Fibroblast of skin of scalp (primary cell): Measurements from ENCODE around the gene SKP1.
A peak's percentile ranks its signal among the peaks of the same experiment; 100 is the strongest.
"Not testable (repeated sequence)": the region's sequence is repeated elsewhere in the genome, so short reads cannot be mapped to it uniquely, and the experiment has no call there.

Source experiments
- DNase-seq: peaks from one replicate; pipeline ENCODE4 v3.0.0-alpha.2; 2013

Gene SKP1

GRCh38 chr5:134177369-134178095 is 782 bp upstream of the SKP1 start:
- peak; percentile 22 for DNase-seq

GRCh38 chr5:134175921-134176510 is 734 bp downstream of the SKP1 start:
- peak; percentile 7 for DNase-seq

GRCh38 chr5:134174841-134175839 is 1.6 kb downstream of the SKP1 start:
- DNase-seq: peak; percentile 32

DNA sequence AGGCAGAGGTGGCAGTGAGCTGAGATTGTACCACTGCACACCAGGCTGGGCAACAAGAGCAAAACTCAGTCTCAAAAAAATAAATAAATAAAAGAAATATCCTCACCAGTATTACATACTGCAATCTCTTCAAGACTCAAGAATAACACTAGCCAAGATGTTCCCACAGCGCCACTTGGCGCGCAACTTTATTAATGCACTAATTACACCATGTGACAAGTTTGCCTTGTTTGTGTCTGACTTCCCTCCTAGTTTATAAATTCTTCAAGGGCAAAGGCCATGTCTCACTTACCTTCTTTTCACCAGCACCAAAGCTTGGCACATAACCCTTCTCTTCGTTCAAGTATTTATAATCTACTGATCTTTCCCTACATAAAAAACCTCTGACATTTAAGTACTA is 4.8 kb downstream of the SKP1 start:
- no peak for DNase-seq

DNA sequence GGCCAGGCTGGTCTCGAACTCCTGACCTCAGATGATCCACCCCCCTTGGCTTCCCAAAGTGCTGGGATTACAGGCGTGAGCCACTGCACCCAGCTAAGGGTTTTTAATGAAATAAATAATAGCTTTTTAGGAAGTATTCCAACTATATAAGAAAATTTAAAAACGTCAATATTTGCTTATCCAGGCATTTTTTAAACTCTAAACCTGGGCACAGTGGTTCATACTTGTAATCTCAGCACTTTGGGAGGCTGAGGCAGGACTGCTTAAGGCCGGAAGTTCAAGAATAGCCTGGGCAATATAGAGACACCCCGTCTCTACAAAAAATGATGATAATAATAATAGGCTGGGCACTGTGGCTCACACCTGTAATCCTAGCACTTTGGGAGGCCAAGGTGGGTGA is 14.2 kb downstream of the SKP1 start:
- no peak for DNase-seq

GRCh38 chr5:134161513-134162395 is 15.0 kb downstream of the SKP1 start:
- DNase-seq: no peak

DNA sequence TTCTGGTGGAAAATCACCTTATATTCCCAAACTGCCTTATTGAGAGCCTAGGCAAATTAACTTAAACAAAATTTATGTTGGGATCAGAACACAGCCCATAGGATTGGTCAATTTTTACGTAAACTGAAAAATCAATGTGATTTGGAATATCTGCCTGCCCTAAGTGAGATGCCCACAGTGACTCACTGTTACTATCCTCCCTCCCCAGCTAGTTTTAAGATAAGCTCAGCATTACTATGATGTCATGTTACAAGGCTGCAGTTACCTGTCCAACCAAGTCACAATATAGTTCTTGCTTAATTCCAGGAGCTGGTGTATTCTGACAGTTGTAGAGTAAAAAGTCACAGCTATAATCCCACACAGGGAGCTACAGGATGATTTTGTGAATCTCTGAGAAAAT is 23.1 kb downstream of the SKP1 start:
- DNase-seq: no peak

DNA sequence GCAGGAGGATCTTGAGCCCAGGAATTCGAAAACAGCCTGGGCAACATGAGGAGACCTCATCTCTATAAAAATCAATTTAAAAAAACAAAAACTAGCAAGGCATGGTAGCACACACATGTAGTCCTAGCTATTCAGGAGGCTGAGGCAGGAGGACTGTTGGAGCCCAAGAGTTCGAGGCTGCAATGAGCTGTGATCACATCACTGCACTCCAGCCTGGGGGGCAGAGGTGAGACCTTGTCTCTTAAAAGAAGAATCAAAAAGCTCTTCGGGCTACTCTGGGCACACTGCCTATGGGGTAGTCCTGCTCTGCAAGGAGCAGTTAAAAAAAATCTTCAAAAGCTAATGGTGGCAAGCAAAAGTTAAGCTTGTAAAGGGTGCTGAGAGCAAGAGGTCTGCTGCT is 23.5 kb downstream of the SKP1 start:
- DNase-seq: no peak

DNA sequence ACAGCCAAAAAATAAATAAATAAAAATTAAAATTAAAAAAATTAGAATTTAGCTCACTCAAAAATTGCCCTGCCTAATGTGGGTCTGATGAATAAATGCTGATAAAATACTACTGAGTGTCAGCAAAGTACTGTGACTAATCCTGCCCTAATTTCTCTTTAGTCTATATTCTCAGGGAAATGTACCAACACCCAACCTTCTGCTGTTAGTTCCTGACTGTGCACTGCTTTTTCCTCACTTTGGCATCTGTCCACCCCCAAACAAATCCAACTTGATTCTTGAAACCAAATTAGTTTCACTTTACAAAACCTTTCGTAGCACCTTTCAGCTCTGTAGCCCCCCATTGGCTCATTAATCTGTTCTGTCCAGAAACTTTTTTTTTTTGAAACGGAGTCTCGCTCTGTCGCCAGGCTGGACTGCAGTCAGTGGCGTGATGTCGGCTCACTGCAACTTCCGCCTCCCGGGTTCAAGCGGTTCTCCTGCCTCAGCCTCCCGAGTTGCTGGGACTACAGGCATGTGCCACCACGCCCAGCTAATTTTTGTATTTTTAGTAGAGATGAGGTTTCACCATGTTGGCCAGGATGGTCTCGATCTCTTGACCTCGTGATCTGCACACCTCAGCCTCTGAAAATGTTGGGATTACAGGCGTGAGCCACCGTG is 24.4 kb downstream of the SKP1 start:
- DNase-seq: not testable (repeated sequence)

- no peak for DNase-seq
Observed at GRCh38 chr5:134151723-134152122, 25.0 kb downstream of the SKP1 start.

GRCh38 chr5:134149571-134150303 is 27.0 kb downstream of the SKP1 start:
- no peak for DNase-seq

GRCh38 chr5:134148986-134149539 is 27.7 kb downstream of the SKP1 start:
- no peak for DNase-seq

DNA sequence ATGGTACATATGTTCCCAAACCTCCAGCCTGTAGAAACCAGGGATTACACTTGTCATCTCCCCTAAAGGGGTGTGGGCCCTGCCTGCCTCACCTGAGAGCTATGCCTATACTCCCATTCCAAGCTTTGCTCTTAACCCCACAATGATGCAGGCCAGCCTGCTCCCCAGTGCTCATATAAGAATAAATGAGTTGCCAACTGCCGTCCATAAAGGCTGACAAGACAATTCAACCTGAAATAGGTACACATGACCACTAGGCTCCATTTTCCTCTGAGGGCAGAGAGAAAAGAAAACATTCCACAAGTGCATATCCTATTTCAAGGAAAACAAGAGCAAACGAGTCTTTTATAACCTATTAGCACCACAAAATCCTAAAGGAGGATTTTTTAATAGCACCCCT is 28.4 kb downstream of the SKP1 start:
- no peak for DNase-seq

- DNase-seq: no peak
Observed at GRCh38 chr5:134146651-134147518, 29.9 kb downstream of the SKP1 start.

DNA sequence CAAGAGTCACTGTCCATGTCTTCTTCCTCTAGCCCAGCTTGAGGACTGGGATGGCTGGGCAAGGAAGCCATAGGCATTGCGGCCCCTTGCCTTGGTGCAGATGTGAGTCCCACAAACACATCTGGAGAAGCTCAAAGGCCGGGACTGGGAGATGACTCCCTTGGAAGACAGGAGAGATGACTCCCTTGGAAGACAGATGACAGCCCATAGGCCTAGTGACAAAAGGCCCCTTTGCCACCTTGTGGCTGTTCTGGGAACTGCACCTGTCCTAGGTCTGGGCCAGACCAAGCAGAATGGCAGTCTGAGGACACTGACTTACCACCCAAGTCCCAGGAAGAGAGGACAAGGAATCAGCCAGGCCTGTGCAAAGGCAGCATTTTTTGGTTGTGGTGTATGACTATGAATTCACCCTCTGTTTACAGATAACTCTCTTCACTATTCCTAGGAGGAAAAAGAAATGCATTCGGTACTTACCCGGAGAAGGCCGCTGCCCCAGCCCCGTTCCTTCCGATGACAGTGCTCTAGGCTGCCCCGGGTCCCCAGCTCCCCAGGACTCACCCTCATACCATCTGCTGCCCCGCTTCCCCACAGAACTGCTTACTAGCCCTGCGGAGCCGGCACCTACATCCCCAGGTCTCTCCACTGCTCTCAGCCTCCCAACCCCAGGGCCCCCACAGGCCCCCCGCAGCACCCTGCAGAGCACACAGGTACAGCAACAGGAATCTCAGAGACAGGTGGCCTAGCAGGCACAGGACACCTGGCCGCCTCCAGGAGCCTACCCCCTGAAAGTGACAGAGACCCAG is 30.8 kb downstream of the SKP1 start:
- peak; percentile 72 for DNase-seq

DNA sequence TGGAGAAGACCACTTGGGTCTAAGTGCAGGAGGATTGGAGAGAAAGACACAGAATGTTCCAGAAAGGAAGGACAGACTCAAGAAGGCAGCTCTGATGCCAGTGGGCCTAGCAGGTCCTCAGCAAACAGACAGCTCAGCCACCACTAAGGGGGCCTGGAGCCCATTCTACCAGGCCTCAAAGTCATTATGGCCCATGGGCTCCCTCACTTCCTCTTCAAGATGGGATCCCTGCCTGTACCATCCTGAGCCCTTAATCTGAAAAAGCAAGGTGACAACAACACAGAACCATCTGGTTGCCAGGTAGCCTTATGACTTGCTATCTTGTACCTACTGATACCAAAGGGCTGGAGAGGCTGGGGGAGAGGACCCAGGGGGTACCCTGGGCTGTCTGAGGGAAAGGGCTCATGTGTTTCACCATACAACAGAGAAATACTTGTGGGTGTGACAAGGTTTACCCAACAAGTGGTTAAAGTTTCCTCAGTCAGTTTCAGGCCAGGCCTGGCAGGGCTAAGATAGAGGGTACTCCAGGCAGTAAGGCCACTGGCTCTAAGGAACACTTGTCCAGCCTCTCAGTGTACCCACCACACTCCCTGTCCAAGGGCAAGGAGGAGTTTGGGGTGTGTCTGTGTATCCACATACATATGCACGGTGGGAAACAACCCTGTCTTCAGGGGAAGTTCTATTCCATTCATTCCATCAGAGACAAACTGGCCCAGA is 31.6 kb downstream of the SKP1 start:
- no peak for DNase-seq

DNA sequence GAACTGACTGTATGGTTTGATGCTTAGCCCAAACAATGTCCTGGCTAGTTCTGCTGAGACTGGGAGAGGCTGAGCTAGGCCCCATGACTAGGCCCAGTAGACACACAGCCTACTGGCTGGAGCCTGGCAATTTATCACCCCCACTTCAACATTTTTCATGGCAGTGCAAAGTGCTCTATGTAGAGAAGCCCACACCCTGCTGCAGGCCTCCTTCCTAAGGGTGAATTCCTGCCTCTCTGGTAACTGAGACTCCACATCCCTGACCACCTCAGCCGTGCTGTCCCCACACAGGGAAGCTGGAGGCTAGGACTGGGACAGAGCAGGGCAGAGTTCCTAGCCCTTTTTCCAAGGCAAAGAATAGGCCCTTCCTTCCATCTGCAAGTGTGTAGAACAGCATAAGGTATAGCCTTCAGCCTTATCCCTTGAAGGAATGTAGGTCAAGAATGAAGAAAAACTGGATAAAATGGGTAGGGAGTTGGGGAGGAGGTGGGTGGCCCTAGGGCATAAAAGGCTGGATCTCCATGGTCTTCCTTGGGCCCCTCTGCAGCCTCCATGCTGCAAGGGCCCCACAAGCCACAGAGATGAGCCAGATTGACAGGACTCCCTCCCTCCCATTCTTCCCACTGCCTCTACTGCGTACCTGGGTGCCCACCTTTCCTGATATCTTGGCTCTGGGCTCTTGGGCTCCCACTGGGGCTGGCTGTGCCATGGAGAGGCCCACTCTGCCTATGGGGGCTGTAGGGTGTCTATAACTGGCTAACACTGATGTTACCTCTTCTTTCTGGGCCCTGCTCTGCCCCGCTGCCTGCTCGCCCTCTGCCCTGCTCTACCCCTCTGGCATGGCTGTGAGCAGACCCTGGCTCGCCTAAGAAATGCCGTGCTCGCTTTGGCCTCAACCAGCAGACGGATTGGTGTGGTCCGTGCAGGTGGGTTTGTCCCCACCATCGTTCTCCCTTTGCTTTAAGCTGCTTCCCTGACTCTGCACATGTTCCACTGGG is 32.5 kb downstream of the SKP1 start:
- no peak for DNase-seq
